GM21447 (cell line): Measurements from ENCODE around the gene TULP4.
"Not testable (repeated sequence)": the region's sequence is repeated elsewhere in the genome, so short reads cannot be mapped to it uniquely, and the experiment has no call there.

Source experiments
- ATAC-seq: cut with Tn5 transposase; IDR thresholded peaks from one replicate; pipeline ENCODE4 v1.9.1; 2021; ENCODE audit not compliant: unreplicated experiment

The TULP4 gene

DNA sequence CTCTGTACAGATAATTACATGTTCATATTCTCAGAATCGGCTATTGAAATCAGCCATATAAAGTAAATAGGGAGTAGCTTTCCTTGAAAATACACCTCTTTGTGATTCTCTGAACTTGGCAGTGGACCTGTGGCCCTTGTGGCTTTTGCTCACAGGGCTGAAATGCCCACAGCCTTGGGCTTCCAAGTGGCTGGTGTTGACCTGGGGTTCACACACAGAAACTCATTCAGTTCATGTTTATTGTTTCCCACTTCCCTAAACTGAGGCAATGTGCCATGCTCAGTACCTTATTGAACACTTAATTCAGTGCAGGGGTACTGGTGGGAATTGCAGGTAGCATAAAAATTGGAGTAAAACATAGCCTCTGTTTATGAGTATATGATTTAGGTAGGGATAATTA lies 19.1 kb upstream of the TULP4 start:
- peak; percentile 49 for ATAC-seq

DNA sequence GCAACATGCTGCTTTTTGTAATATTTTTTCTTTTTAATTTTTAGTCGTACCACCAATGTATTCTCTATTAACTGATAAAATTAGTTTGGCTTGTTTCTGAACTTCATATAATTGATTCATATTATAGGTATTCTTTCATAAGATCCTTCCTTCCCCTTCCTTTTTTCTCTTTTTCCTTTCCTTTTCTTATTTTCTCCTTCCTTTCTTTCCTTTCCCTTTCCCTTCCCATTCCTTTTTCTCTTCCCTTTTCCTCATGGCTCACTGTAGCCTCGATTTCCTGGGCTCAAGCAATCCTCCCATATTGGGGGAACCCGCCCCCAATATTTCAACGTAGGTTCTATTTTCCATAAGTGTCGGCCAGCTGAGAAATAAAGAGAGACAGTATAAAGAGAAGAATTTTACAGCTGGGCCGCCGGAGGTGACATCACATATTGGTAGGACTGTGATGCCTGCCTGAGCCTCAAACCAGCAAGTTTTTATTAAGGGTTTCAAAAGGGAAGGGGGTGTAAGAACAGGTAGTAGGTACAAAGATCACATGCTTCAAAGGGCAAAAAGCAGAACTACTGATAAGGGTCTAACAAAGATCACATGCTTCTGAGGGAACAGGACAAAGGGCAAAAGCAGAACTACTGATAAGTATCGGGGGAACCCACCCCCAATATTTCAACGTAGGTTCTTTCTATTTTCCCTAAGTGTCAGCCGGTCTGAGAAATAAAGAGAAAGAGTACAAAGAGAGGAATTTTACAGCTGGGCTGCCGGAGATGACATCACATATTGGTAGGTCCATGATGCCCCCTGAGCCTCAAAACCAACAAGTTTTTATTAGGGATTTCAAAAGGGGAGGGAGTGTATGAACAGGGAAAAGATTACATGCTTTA lies 16.1 kb upstream of the TULP4 start:
- not testable (repeated sequence) for ATAC-seq

- ATAC-seq: not testable (repeated sequence)
Observed at GRCh38 chr6:158296854-158297324, 15.4 kb upstream of the TULP4 start.

DNA sequence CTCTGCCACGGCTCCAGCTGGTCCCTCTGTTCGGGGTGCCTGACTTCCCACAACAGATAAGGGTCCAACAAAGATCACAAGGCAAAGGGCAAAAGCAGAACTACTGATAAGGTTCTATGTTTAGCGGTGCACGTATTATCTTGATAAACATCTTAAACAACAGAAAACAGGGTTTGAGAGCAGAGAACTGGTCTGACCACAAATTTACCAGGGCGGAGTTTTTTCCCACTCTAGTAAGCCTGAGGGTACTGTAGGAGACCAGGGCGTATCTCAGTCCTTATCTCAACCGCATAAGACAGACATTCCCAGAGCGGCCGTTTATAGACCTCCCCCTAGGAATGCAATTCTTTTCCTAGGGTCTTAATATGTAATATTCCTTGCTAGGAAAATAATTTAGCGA lies 14.6 kb upstream of the TULP4 start:
- ATAC-seq: not testable (repeated sequence)

DNA sequence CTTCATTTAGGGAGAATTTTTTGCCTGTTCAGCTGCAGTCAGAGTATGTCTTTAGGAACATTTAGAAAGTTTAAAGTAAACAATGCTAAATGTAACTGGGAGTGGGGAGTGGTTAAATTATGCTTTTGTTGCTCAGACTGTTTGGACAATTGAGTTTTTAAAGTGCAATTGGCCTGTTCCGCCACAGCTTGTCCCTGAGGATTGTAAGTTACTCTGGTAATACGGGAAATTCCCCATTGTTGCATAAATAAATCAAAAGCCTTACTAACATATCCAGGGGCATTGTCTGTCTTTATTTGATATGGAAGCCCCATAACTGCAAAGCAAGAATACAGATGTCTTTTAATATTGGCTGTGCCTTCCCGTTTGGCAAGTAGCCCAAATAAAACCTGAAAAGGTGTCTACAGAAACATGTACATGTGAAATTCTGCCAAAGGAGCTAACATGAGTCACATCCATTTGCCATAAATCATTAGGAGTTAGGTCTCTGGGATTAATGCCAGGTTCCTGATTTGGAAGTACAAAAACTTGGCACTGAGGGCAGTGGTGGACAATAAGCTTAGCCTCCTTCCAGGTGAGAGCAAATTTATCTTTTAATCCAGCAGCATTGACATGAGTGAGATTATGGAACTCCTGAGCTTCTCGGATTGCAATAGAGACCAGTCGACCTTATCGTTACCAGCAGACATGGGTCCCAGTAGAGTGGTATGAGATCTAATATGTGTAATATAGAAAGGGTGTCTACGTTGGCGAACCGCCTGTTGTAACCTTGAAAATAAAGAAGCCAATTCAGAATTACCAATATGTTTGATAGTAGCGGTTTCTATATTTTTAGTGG lies 11.7 kb upstream of the TULP4 start:
- not testable (repeated sequence) for ATAC-seq

DNA sequence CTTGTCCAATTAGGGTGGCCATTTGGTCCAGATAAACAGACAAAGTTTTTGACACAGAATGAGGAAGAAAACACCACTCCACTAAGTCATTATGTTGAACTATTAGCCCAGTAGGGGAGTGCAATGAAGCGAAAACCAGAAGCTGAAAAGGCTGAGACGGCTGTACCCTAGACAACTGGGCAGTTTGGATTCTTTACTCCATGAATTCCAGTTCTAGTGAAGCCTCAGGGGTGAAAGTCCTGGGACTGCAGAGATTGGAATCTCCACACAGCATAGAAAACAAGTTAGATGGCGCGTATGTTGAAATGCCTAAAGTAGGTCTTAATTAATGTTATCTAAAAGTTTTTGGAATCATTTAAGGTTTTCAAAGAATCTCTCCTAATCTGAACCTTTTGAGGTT lies 10.7 kb upstream of the TULP4 start:
- not testable (repeated sequence) for ATAC-seq

GRCh38 chr6:158302195-158302796 lies 10.0 kb upstream of the TULP4 start:
- ATAC-seq: not testable (repeated sequence)

DNA sequence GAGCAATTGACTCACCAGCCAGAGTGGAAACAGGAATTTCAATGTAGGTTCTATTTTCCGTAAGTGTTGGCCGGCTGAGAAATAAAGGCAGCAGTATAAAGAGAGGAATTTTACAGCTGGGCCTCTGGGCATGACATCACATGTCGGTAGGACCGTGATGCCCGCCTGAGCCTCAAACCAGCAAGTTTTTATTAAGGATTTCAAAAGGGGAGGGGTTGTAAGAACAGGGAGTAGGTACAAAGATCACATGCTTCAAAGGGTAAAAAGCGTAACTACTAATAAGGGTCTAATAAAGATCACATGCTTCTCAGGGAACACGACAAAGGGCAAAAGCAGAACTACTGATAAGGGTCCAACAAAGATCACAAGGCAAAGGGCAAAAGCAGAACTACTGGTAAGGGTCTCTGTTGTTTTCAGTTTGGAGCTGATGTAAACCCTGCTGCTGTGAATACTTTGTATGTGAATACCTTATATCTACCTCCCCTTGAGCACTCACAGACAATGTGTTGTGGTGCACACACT lies 9.0 kb upstream of the TULP4 start:
- no peak for ATAC-seq

GRCh38 chr6:158304254-158304653 lies 8.0 kb upstream of the TULP4 start:
- ATAC-seq: no peak

DNA sequence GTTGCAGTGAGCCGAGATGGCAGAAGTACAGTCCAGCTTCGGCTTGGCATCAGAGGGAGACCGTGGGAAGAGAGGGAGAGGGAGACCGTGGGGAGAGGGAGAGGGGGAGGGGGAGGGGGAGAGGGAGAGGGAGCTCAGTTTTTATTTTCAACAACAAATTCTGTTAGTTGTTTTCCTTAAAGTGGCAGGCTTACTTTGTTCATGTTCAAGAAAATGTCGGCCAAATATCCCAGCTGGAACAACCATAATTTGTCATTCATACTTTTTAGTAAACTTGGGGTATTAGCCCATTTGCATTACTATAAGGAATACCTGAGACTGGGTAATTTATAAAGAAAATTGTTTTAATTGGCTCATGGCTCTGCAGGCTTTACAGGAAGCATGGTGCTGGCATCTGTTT lies 2.5 kb upstream of the TULP4 start:
- ATAC-seq: no peak

DNA sequence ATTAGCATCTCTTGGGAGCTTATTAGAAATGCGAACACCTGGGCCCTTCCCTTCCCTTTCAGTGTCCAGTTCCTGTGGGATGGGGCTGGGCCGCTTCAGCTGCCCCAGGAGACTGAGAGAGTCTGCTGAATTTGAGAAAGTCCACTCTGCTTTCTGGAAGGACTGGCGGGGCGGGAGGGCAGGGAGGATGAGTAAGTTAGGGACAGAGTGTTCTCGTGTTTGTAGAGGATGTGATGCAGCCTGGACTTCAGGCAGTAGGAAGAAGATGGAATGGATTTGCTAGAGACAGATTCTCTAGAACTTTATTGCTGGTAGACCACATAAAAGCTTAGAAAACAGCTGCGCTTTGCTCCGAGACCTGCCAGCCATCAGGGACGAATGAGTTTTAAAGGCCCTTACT lies 1.1 kb upstream of the TULP4 start:
- no peak for ATAC-seq

GRCh38 chr6:158311626-158312025 lies 639 bp upstream of the TULP4 start:
- ATAC-seq: no peak

DNA sequence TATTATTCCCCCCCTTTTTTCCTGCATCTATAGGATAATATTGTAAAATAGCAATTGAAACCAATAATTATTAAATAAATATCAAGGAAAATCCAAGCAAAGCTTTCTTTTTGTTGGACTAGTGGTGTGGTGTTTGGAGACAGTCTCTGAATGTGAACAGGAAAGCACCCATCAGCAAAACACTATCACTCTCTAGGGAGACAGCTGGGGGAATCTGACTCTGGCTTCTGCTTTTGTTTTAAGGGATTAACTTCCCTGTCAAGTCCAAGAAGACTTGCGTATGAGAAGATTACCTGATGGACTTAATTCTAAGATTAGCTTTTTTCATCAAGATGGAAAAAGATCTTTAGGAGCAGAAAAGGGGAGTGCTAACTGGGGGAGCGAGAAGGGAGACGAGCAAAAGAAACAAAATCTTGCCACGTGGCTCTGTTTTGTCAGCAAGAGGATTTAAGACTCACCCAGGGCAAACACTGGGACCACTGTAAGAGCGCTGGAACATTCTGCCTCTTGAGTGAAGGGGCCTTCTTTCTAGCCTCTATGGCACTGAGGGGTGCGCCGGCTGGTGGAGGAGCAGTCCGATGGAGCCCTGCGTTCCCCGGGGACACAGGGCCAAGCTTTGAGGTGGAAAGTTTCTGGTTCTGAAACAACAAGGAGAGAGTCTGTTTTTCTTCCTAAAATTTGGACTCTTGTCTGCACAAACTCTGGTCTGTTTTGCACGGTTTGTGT lies 570 bp downstream of the TULP4 start:
- ATAC-seq: no peak

DNA sequence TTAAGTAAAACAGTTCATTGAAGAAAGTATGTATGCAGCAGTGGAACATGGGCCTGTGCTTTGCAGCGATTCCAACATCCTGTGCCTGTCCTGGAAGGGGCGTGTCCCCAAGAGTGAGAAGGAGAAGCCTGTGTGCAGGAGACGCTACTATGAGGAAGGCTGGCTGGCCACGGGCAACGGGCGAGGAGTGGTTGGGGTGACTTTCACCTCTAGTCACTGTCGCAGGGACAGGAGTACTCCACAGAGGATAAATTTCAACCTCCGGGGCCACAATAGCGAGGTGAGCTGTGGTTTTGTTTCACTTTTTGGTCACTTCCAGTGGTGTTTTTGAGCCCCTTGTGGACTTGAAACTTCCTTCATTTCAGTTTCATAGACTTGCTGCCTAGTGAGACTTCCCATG lies 1.7 kb downstream of the TULP4 start:
- peak; percentile 74 for ATAC-seq

DNA sequence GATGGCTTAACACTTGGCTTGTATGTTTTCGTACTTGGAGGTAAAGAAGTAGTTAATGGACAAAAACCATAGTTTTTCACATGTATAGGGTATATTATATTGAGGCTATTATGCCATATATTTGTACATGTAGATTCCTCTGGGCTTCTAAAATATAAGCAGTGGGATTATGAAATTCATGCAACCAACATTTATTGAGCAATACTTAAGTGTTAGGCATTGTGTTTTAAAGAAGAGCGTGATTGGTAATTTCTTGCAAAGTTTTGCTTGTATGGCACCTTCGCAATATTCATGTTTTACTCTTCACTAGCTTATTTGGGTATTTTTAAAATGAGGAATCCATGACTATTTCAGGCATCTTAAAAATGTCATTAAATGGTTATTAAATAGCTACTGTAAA lies 2.5 kb downstream of the TULP4 start:
- ATAC-seq: no peak

GRCh38 chr6:158316022-158316421 lies 3.8 kb downstream of the TULP4 start:
- ATAC-seq: no peak

- ATAC-seq: no peak
Observed at GRCh38 chr6:158321960-158322359, 9.7 kb downstream of the TULP4 start.

DNA sequence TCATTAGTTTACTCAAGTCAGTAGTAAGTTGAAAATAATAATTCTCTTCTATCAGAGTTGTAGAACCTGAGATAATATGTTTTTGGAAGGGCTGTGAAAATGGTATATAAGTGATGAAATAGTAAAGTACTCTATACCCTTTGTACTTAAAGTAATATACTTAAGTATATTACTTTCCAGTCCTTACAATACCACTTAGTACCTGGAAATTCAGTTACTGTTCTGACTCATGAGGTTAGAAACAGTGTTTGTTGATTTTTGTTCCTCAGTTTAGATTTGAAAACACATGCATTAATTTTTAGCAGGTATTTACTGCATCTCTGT lies 10.1 kb downstream of the TULP4 start:
- ATAC-seq: no peak

DNA sequence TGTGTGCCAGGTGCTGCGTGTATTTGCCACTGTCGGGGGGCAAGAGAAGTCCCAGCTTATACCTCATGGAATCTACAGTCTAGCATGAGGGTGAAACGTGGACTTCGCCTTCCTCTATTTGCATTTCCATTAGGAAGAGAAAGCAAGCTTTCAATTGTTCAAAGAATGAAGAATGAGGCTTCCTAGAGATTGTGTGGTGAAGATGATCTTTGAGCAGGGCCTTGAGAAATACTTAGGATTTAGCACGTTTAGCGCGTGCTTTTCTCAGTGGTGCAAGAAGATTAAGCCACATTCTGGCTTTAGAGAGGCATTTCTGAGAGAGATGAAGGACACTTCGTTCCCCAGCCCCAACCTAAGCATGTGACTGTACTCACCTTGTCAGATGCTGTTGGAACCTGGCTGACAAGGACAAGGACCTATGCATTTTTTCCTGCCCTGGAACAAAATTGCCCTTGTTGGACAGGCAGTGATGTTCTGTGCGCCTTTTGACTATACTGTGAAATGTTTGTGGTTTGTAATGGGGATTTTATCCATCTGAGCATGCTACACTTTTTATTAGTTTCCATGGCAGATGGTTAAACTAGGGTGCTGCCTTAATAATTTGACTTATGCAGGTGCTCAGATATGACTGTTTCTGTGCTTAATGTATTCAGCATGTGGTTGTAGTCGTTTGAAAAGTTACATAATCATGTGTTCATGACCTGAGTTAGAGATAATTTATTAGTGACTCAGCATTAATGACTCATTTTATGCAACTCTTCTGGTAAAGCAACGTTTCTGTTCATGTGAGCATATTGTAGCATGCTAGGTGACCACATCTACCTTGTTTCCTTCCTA lies 10.7 kb downstream of the TULP4 start:
- peak; percentile 64 for ATAC-seq

GRCh38 chr6:158323561-158323958 lies 11.3 kb downstream of the TULP4 start:
- ATAC-seq: no peak
